Activated CD8-positive, alpha-beta T cell treated with anti-CD3 and anti-CD28 coated beads, Interleukin-2, amount 10 ng/mL, durations not matched to agents 7 days and 5 days (primary cell): ENCODE data around the gene NEGR1. TPM values are rescaled to one million over a fixed set of nuclear protein-coding genes. Genes with fewer than 3 reads are reported as not detected.

Experiments used
- ATAC-seq: fragments of 150-1000 bp; cut with Tn5 transposase; one replicate; pipeline ENCODE4 v1.10.0; 2021; ENCODE audit warnings: moderate library complexity
- CTCF ChIA-PET: fragments of 350-600 bp; sonication (Branson Sonifier 250); formaldehyde crosslinking; loops from one replicate; lab custom pipeline; 2021; ENCODE audit warnings: antibody characterized with exemption; lab: Charles Lee
- POLR2A ChIA-PET: fragments of 350-600 bp; sonication (Branson Sonifier 250); formaldehyde crosslinking; loops from one replicate; lab custom pipeline; 2021; ENCODE audit warnings: antibody characterized with exemption; lab: Charles Lee
- DNase-seq: peaks from one replicate; pipeline ENCODE4 v3.0.0-alpha.2; 2020
- H3K27ac Mint-ChIP-seq: one replicate; pipeline ENCODE4 v1.8.0; 2021; ENCODE audit warnings: mild to moderate bottlenecking, mixed read lengths
- H3K27me3 Mint-ChIP-seq: one replicate; pipeline ENCODE4 v1.8.0; 2021; ENCODE audit warnings: low read depth, mixed read lengths
- H3K36me3 Mint-ChIP-seq: one replicate; pipeline ENCODE4 v1.8.0; 2021; ENCODE audit warnings: low read depth, mixed read lengths
- H3K4me1 Mint-ChIP-seq: one replicate; pipeline ENCODE4 v1.8.0; 2021; ENCODE audit warnings: low read depth, mixed read lengths
- H3K4me3 Mint-ChIP-seq: one replicate; pipeline ENCODE4 v1.8.0; 2021; ENCODE audit warnings: mild to moderate bottlenecking, mixed read lengths
- H3K9me3 Mint-ChIP-seq: one replicate; pipeline ENCODE4 v1.8.0; 2022; ENCODE audit warnings: mixed read lengths; ENCODE audit not compliant: insufficient read depth
- total RNA-seq, 2 experiments: library from RNA; stranded (reverse); gene quantifications; one replicate each; pipeline ENCODE4 v1.2.3, GENCODE V29; 2021

Gene NEGR1
- total RNA-seq, 2 experiments from 2014 or later: not detected

GRCh38 chr1:71623888-71624287, 658.5 kb downstream of the NEGR1 start:
- DNase-seq (no peak), ATAC-seq (no peak)
- ChIA-PET CTCF (no interaction called here), POLR2A (no interaction called here)
- H3K4me3 Mint-ChIP-seq: no peak overlapping the region
- H3K27me3 Mint-ChIP-seq: no peaks in the 10 kb centered on the region
- no peaks in the 10 kb centered on the region for H3K4me1 Mint-ChIP-seq
- no peaks in the 10 kb centered on the region for H3K9me3 Mint-ChIP-seq
- H3K27ac Mint-ChIP-seq: no peak overlapping the region
- H3K36me3 Mint-ChIP-seq: no peaks in the 10 kb centered on the region

GRCh38 chr1:71621785-71622184, 660.6 kb downstream of the NEGR1 start:
- ATAC-seq (no peak), DNase-seq (no peak)
- H3K36me3 Mint-ChIP-seq: no peaks in the 10 kb centered on the region
- H3K4me3 Mint-ChIP-seq: no peak overlapping the region
- no peaks in the 10 kb centered on the region for H3K27me3 Mint-ChIP-seq
- ChIA-PET POLR2A (no interaction called here), CTCF (no interaction called here)
- H3K27ac Mint-ChIP-seq: no peak overlapping the region
- H3K4me1 Mint-ChIP-seq: no peaks in the 10 kb centered on the region
- H3K9me3 Mint-ChIP-seq: no peaks in the 10 kb centered on the region

- Mint-ChIP-seq H3K27me3 (no peaks in the 10 kb centered on the region), H3K4me3 (no peak overlapping the region), H3K4me1 (no peaks in the 10 kb centered on the region), H3K9me3 (no peaks in the 10 kb centered on the region), H3K36me3 (no peaks in the 10 kb centered on the region), H3K27ac (no peak overlapping the region)
- ChIA-PET CTCF (no interaction called here), POLR2A (no interaction called here)
- DNase-seq (no peak), ATAC-seq (no peak)
Measured at GRCh38 chr1:71618766-71619530, 663.4 kb downstream of the NEGR1 start.

GRCh38 chr1:71618191-71618590, 664.1 kb downstream of the NEGR1 start:
- Mint-ChIP-seq H3K4me3 (no peak overlapping the region), H3K36me3 (no peaks in the 10 kb centered on the region), H3K27me3 (no peaks in the 10 kb centered on the region), H3K9me3 (no peaks in the 10 kb centered on the region), H3K27ac (no peak overlapping the region), H3K4me1 (no peaks in the 10 kb centered on the region)
- ChIA-PET POLR2A (no interaction called here), CTCF (no interaction called here)
- ATAC-seq: no peak
- DNase-seq: no peak

- no peaks in the 10 kb centered on the region for H3K27me3 Mint-ChIP-seq
- H3K9me3 Mint-ChIP-seq: no peaks in the 10 kb centered on the region
- H3K36me3 Mint-ChIP-seq: no peaks in the 10 kb centered on the region
- ChIA-PET POLR2A (no interaction called here), CTCF (no interaction called here)
- no peak overlapping the region for H3K4me3 Mint-ChIP-seq
- no peak overlapping the region for H3K27ac Mint-ChIP-seq
- DNase-seq (no peak), ATAC-seq (no peak)
- no peaks in the 10 kb centered on the region for H3K4me1 Mint-ChIP-seq
Measured at GRCh38 chr1:71610476-71610875, 671.9 kb downstream of the NEGR1 start.

- H3K4me1 Mint-ChIP-seq: no peaks in the 10 kb centered on the region
- POLR2A ChIA-PET: no interaction called here
- ATAC-seq: no peak
- no peak overlapping the region for H3K4me3 Mint-ChIP-seq
- H3K9me3 Mint-ChIP-seq: no peaks in the 10 kb centered on the region
- H3K36me3 Mint-ChIP-seq: no peaks in the 10 kb centered on the region
- no peak for DNase-seq
- H3K27me3 Mint-ChIP-seq: no peaks in the 10 kb centered on the region
- CTCF ChIA-PET: no interaction called here
- no peak overlapping the region for H3K27ac Mint-ChIP-seq
Measured at GRCh38 chr1:71603044-71603776, 679.1 kb downstream of the NEGR1 start.

- H3K4me1 Mint-ChIP-seq: no peaks in the 10 kb centered on the region
- no peak for ATAC-seq
Measured at GRCh38 chr1:71600023-71600422, 682.3 kb downstream of the NEGR1 start.

GRCh38 chr1:71599306-71599705, 683.0 kb downstream of the NEGR1 start:
- Mint-ChIP-seq H3K27ac (no peak overlapping the region), H3K27me3 (no peaks in the 10 kb centered on the region), H3K36me3 (no peaks in the 10 kb centered on the region), H3K9me3 (no peaks in the 10 kb centered on the region), H3K4me1 (no peaks in the 10 kb centered on the region), H3K4me3 (no peak overlapping the region)
- CTCF ChIA-PET: no interaction called here
- ATAC-seq: no peak
- no peak for DNase-seq
- POLR2A ChIA-PET: no interaction called here

More at GRCh38 chr1:71600023-71600422, 682.3 kb downstream of the NEGR1 start:
- Mint-ChIP-seq H3K27me3 (no peaks in the 10 kb centered on the region), H3K36me3 (no peaks in the 10 kb centered on the region), H3K27ac (no peak overlapping the region), H3K9me3 (no peaks in the 10 kb centered on the region), H3K4me3 (no peak overlapping the region)
- CTCF ChIA-PET: no interaction called here
- DNase-seq: no peak
- POLR2A ChIA-PET: no interaction called here

- no peaks in the 10 kb centered on the region for H3K4me1 Mint-ChIP-seq
- H3K4me3 Mint-ChIP-seq: no peak overlapping the region
- no peak for ATAC-seq
- H3K36me3 Mint-ChIP-seq: no peaks in the 10 kb centered on the region
- no peaks in the 10 kb centered on the region for H3K9me3 Mint-ChIP-seq
- CTCF ChIA-PET: no interaction called here
- POLR2A ChIA-PET: no interaction called here
- no peak for DNase-seq
- H3K27me3 Mint-ChIP-seq: no peaks in the 10 kb centered on the region
- H3K27ac Mint-ChIP-seq: no peak overlapping the region
Measured at GRCh38 chr1:71593523-71593922, 688.8 kb downstream of the NEGR1 start.

- Mint-ChIP-seq H3K27ac (no peak overlapping the region), H3K36me3 (no peaks in the 10 kb centered on the region), H3K4me1 (no peaks in the 10 kb centered on the region), H3K9me3 (no peaks in the 10 kb centered on the region), H3K4me3 (no peak overlapping the region), H3K27me3 (no peaks in the 10 kb centered on the region)
- no peak for DNase-seq
- CTCF ChIA-PET: no interaction called here
- no peak for ATAC-seq
- POLR2A ChIA-PET: no interaction called here
Measured at GRCh38 chr1:71592646-71593274, 689.6 kb downstream of the NEGR1 start.

- no peak for DNase-seq
- Mint-ChIP-seq H3K36me3 (no peaks in the 10 kb centered on the region), H3K27me3 (no peaks in the 10 kb centered on the region), H3K4me3 (no peak overlapping the region), H3K27ac (no peak overlapping the region), H3K9me3 (no peaks in the 10 kb centered on the region), H3K4me1 (no peaks in the 10 kb centered on the region)
- no peak for ATAC-seq
- POLR2A ChIA-PET: no interaction called here
- CTCF ChIA-PET: no interaction called here
Measured at GRCh38 chr1:71589005-71589404, 693.3 kb downstream of the NEGR1 start.

GRCh38 chr1:71587961-71588360, 694.4 kb downstream of the NEGR1 start:
- DNase-seq: no peak
- Mint-ChIP-seq H3K27me3 (no peaks in the 10 kb centered on the region), H3K36me3 (no peaks in the 10 kb centered on the region), H3K4me1 (no peaks in the 10 kb centered on the region), H3K27ac (no peak overlapping the region), H3K4me3 (no peak overlapping the region), H3K9me3 (no peaks in the 10 kb centered on the region)
- CTCF ChIA-PET: no interaction called here
- POLR2A ChIA-PET: no interaction called here
- ATAC-seq: no peak
